OCI-LY3 (cell line): ENCODE data around the gene ARHGAP24.
A peak's percentile ranks its signal among the peaks of the same experiment; 100 is the strongest.

Source experiments
- H2AFZ ChIP-seq: fragments of 200-600, 300-600 bp; shearing (Covaris generic); 2 replicates; pipeline ENCODE4 v1.6.0; 2014; ENCODE audit warnings: antibody characterized with exemption, low read depth, low read length
- H3K27ac ChIP-seq: fragments of 200-600, 300-600 bp; sonication (generic); 2 replicates; pipeline ENCODE4 v1.5.1; 2014; ENCODE audit warnings: mild to moderate bottlenecking, low read length, moderate library complexity, mixed read lengths
- H3K27me3 ChIP-seq: fragments of 200-600, 300-600 bp; sonication (generic); 2 replicates; pipeline ENCODE4 v1.6.1; 2014; ENCODE audit warnings: low read depth, low read length, mixed read lengths
- H3K36me3 ChIP-seq: fragments of 200-600, 300-600 bp; sonication (generic); replicated peaks from 2 replicates; pipeline ENCODE3; 2014; ENCODE audit warnings: low read depth, low read length, mixed read lengths
- H3K4me1 ChIP-seq: fragments of 300-600, 200-600 bp; sonication (generic); 2 replicates; pipeline ENCODE4 v1.6.1; 2014; ENCODE audit warnings: low read length, mixed read lengths
- H3K4me2 ChIP-seq: fragments of 200-600, 300-600 bp; sonication (generic); 2 replicates; pipeline ENCODE4 v1.6.1; 2014; ENCODE audit warnings: low read length, mixed read lengths
- H3K4me3 ChIP-seq: fragments of 300-600, 200-600 bp; sonication (generic); 2 replicates; pipeline ENCODE4 v1.5.1; 2014; ENCODE audit warnings: antibody characterized with exemption, mild to moderate bottlenecking, low read length, moderate library complexity
- H3K79me2 ChIP-seq: fragments of 300-600, 200-600 bp; shearing (Covaris generic); 2 replicates; pipeline ENCODE4 v1.6.1; 2014; ENCODE audit warnings: mild to moderate bottlenecking, low read length, mixed read lengths
- H3K9ac ChIP-seq: fragments of 300-600, 200-600 bp; shearing (Covaris generic); 2 replicates; pipeline ENCODE4 v1.6.0; 2014; ENCODE audit warnings: mild to moderate bottlenecking, low read length, moderate library complexity
- H3K9me3 ChIP-seq: fragments of 200-600, 300-600 bp; shearing (Covaris generic); 2 replicates; pipeline ENCODE4 v1.6.1; 2014; ENCODE audit warnings: low read length, mixed read lengths; ENCODE audit not compliant: insufficient read depth
- H4K20me1 ChIP-seq: fragments of 200-600, 300-600 bp; sonication (generic); 2 replicates; pipeline ENCODE4 v1.6.1; 2016; ENCODE audit warnings: low read length, mixed read lengths; ENCODE audit not compliant: insufficient read depth
- EZH2phosphoT487 ChIP-seq: fragments of 200-600 bp; shearing (Covaris generic); IDR thresholded peaks from 2 replicates; pipeline ENCODE4 v1.6.1; 2018; ENCODE audit warnings: antibody characterized with exemption, mixed run types, low read depth
- TF ChIP-seq, protein P1 (sequence below): fragments of 200-600, 300-600 bp; sonication (generic); IDR thresholded peaks from 2 replicates; pipeline ENCODE4 v1.5.1; 2014; ENCODE audit warnings: antibody characterized with exemption, low read length, low read depth

ARHGAP24 gene

GRCh38 chr4:85548116-85548515 lies 73.2 kb downstream of the ARHGAP24 start:
- Histone ChIP-seq H3K9me3 (no peaks in the 10 kb centered on the region), H3K4me2 (no peak overlapping the region), H3K4me3 (no peak overlapping the region), H3K4me1 (peaks cover 9% of the 10 kb centered on the region; the same call in 1 of the 2 replicates), H3K27me3 (no peaks in the 10 kb centered on the region), H4K20me1 (peaks cover 19% of the 10 kb centered on the region), H3K9ac (no peak overlapping the region), H2AFZ (no peak overlapping the region), H3K27ac (no peak overlapping the region), H3K36me3 (peaks cover 21% of the 10 kb centered on the region), H3K79me2 (peaks cover 85% of the 10 kb centered on the region)
- TF ChIP-seq, protein P1, sequence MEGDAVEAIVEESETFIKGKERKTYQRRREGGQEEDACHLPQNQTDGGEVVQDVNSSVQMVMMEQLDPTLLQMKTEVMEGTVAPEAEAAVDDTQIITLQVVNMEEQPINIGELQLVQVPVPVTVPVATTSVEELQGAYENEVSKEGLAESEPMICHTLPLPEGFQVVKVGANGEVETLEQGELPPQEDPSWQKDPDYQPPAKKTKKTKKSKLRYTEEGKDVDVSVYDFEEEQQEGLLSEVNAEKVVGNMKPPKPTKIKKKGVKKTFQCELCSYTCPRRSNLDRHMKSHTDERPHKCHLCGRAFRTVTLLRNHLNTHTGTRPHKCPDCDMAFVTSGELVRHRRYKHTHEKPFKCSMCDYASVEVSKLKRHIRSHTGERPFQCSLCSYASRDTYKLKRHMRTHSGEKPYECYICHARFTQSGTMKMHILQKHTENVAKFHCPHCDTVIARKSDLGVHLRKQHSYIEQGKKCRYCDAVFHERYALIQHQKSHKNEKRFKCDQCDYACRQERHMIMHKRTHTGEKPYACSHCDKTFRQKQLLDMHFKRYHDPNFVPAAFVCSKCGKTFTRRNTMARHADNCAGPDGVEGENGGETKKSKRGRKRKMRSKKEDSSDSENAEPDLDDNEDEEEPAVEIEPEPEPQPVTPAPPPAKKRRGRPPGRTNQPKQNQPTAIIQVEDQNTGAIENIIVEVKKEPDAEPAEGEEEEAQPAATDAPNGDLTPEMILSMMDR = peak; percentile 22
- no peak for TF ChIP-seq EZH2phosphoT487

GRCh38 chr4:85548841-85549240 lies 73.9 kb downstream of the ARHGAP24 start:
- H3K4me2 ChIP-seq = no peak overlapping the region
- no peak overlapping the region for H3K27ac ChIP-seq
- TF ChIP-seq, protein P1 = no peak
- no peak for TF ChIP-seq EZH2phosphoT487
- H3K4me1 ChIP-seq = peaks cover 10% of the 10 kb centered on the region
- H4K20me1 ChIP-seq = peaks cover 14% of the 10 kb centered on the region
- H3K27me3 ChIP-seq = no peaks in the 10 kb centered on the region
- H3K36me3 ChIP-seq = peaks cover 25% of the 10 kb centered on the region
- H3K4me3 ChIP-seq = no peak overlapping the region
- H3K9me3 ChIP-seq = peaks cover 3% of the 10 kb centered on the region; the same call in 1 of the 2 replicates
- no peak overlapping the region for H2AFZ ChIP-seq
- H3K9ac ChIP-seq = no peak overlapping the region
- peaks cover 86% of the 10 kb centered on the region for H3K79me2 ChIP-seq

DNA sequence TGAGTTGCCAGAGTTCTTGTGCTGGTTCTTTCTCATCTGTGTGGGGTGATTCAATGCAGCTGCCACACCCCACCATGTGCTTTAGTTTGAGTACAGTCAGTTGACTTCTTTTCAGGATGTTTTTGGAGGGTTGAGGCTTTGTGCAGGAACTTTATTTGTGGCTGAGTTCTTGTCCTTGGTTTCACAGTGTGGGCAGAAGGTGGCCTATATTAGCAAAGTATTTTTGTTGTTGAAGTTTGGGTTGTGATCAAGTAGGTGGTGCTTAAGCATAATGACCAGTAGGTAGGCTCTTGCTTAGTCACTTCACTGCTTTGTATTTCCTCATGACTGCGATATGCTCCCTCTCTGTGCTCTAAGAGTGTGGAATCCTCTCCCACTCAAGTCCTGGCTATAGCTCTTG lies 80.3 kb downstream of the ARHGAP24 start:
- H2AFZ ChIP-seq = no peak overlapping the region
- peaks cover 23% of the 10 kb centered on the region for H3K36me3 ChIP-seq
- peaks cover 7% of the 10 kb centered on the region; the same call in 1 of the 2 replicates for H3K9me3 ChIP-seq
- peaks cover 96% of the 10 kb centered on the region for H3K79me2 ChIP-seq
- peak overlapping the region; percentile 78 for H3K4me2 ChIP-seq
- no peaks in the 10 kb centered on the region for H3K27me3 ChIP-seq
- H3K9ac ChIP-seq = peak overlapping the region; percentile 87
- peak overlapping the region; percentile 98 for H3K27ac ChIP-seq
- TF ChIP-seq, protein P1 = no peak
- no peak for TF ChIP-seq EZH2phosphoT487
- no peaks in the 10 kb centered on the region for H4K20me1 ChIP-seq
- peaks cover 63% of the 10 kb centered on the region for H3K4me1 ChIP-seq
- peak overlapping the region; percentile 50 for H3K4me3 ChIP-seq

GRCh38 chr4:85556283-85556682 lies 81.3 kb downstream of the ARHGAP24 start:
- H3K36me3 ChIP-seq = peaks cover 34% of the 10 kb centered on the region
- no peak overlapping the region for H2AFZ ChIP-seq
- peak overlapping the region; percentile 50 for H3K4me3 ChIP-seq
- H3K9ac ChIP-seq = peak overlapping the region; percentile 87
- TF ChIP-seq, protein P1 = no peak
- TF ChIP-seq EZH2phosphoT487 = no peak
- peak overlapping the region; percentile 78 for H3K4me2 ChIP-seq
- peaks cover 63% of the 10 kb centered on the region for H3K4me1 ChIP-seq
- H3K9me3 ChIP-seq = peaks cover 7% of the 10 kb centered on the region; the same call in 1 of the 2 replicates
- no peaks in the 10 kb centered on the region for H3K27me3 ChIP-seq
- no peaks in the 10 kb centered on the region for H4K20me1 ChIP-seq
- peaks cover 96% of the 10 kb centered on the region for H3K79me2 ChIP-seq
- H3K27ac ChIP-seq = peak overlapping the region; percentile 98
